SH-SY5Y (cell line): Measurements from ENCODE around the gene SLC44A1.

ENCODE experiments used
- GATA2 ChIP-seq: IDR thresholded peaks from 2 replicates; pipeline ENCODE4 v1.6.1; 2011; ENCODE audit warnings: mild to moderate bottlenecking, low read depth, low read length
- GATA3 ChIP-seq: IDR thresholded peaks from 2 replicates; pipeline ENCODE4 v1.6.1; 2011; ENCODE audit warnings: low read depth, mild to moderate bottlenecking, low read length, moderate library complexity

SLC44A1 gene

DNA sequence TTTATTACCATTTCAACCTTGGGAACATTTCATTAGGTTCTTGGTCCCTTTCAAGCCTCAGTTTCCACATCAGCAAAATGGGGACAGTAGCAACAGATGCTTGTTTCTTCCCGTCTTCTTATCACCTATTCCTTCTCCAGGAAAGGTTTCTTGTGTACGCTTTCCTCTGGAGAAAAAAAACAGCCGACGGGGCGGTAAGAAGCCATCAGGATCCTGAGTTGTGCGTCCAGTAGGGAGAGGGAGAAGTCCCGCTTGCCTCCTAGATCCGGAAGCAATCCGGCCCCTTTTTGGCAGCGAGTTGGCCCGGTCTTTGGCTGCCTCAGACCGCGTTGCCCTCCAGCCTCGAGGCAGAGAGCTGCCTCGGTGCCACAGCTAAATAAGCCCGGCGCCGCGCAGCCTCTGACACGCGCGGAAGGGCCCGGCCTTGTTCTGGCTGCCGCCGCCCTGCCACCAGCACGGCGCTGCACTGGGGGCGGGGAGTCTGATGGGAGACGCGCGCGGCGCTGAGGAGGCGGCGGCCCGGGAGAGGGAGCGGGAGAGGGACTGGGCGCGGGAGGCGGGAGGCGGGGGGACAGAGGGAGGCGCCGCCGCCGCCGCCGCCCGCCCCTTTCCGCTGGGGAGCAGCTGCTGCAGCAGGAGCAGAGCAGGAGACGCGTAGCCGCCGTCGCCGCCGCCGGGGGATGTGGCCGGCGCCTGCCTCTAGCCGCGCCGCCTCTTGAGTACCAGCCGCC is at the start of gene SLC44A1:
TSS of gene SLC44A1 (plus strand) at position 649 of the 731 bp plus-strand sequence. CDS start 218 bp downstream, outside the sequence.
- no peak for TF ChIP-seq GATA3
- TF ChIP-seq GATA2 = no peak

GRCh38 chr9:105195259-105195658 is 49.2 kb upstream of the SLC44A1 start:
- TF ChIP-seq GATA2 = no peak
- TF ChIP-seq GATA3 = no peak

DNA sequence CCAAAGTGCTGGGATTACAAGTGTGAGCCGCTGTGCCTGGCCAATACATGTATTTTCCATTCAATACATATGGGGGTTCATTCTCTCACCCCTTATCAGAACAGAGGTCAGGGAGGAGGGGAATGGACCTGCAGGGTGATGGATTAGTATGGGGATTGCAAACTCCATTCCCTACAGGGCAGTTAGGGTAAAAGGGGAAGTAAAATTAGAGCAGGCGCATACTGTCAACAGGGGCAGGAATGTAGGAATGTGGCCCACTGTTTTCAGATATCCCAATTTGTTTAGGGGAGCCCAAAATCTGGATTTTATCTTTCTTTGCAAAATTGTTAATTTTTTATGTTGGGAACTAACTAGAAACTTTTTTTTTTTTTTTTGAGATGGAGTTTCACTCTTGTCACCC is 46.4 kb upstream of the SLC44A1 start:
- no peak for TF ChIP-seq GATA2
- no peak for TF ChIP-seq GATA3

GRCh38 chr9:105198865-105199264 is 45.6 kb upstream of the SLC44A1 start:
- TF ChIP-seq GATA2 = no peak
- TF ChIP-seq GATA3 = no peak

DNA sequence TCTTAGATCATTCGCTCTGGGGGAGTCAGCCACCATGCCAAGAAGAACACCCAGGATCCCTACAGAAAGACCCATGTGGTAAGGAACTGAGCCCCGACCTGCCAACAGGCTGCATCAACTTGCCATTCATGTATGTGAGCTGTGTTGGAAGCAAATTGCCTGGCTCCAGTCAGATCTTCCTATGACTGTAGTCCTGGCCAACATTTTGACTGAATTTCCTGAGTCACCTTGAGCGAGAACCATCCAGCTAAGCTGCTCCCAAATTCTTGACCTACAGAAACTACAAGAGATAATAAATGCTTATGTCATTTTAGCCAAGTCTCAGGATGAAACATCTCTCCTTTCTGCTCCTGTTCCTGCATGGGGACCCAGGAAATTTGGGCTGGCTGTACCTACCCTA is 40.0 kb upstream of the SLC44A1 start:
- TF ChIP-seq GATA2 (no peak), GATA3 (no peak)

- no peak for TF ChIP-seq GATA2
- no peak for TF ChIP-seq GATA3
Measured at GRCh38 chr9:105205787-105206495, 38.5 kb upstream of the SLC44A1 start.

DNA sequence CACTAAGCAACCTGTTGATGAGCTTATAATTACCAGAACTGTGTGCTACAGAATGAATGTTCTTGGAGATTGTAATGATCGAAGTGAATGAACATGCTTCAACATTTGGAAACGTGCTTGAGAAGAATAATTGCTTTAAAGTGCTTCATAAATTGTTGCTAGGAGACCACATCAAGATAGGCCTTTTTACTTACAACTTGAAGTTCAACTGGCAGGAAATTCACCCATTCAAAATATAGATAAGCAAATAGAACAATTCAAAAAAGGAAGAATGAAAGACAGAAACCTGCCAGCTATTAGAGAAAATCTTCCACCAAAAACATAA is 38.0 kb upstream of the SLC44A1 start:
- TF ChIP-seq GATA3 (no peak), GATA2 (no peak)

- TF ChIP-seq GATA2 = no peak
- no peak for TF ChIP-seq GATA3
Measured at GRCh38 chr9:105206821-105207699, 37.4 kb upstream of the SLC44A1 start.

- no peak for TF ChIP-seq GATA2
- no peak for TF ChIP-seq GATA3
Measured at GRCh38 chr9:105216440-105217178, 27.8 kb upstream of the SLC44A1 start.

- TF ChIP-seq GATA2 (no peak), GATA3 (no peak)
Measured at GRCh38 chr9:105218673-105219072, 25.8 kb upstream of the SLC44A1 start.

DNA sequence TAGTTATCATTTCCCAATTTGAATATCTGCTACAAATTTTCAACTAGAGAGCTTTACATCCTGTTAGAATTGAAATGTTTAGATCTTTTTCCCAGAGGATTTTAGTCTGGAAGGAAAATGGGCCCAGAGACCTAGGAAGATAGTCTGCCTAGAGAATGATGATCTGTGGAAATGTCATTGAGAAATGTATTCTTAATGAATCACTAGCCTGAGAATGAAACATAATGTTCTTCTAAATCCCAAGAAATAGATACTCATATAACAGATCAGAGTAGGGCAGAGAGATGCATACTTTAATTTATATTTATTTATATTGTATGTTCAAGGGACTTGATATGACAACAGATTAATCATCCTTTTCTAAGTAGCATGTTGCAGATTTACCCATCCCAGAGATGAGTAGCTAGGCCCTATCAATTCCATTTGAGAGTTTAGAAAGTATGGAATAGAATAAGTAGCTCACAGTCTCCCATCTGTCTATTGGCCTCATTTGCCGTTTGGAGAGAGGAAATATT is 25.1 kb upstream of the SLC44A1 start:
- no peak for TF ChIP-seq GATA3
- no peak for TF ChIP-seq GATA2

GRCh38 chr9:105220451-105220850 is 24.0 kb upstream of the SLC44A1 start:
- TF ChIP-seq GATA3 (no peak), GATA2 (no peak)

- TF ChIP-seq GATA3 (no peak), GATA2 (no peak)
Measured at GRCh38 chr9:105223544-105224140, 20.8 kb upstream of the SLC44A1 start.

DNA sequence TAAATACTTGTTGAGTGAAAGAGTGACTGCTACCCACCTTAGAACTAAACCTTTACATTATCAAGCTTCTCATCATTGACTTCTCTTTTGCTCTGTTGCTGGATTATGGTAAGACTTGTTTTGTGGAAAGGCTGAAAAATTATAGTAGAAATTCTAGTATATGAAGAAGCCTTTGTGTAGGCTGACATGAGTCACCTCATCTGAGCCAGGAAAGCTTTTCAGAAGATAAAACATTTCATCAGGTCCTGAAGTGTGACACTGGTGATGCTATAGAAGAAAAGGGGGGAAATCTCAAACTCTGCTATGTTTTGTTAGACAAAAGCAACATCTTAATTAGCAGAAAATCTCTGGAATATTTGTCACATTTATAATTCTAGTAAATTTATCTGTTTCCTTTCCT is 18.4 kb upstream of the SLC44A1 start:
- TF ChIP-seq GATA3 = no peak
- TF ChIP-seq GATA2 = no peak

GRCh38 chr9:105232207-105232606 is 12.2 kb upstream of the SLC44A1 start:
- TF ChIP-seq GATA2 = no peak
- no peak for TF ChIP-seq GATA3
